Mesendoderm (in vitro differentiated cells): Measurements from ENCODE around the gene TREML2. TPM values are rescaled to one million over a fixed set of nuclear protein-coding genes. Genes with fewer than 3 reads are reported as not detected.
A peak's percentile ranks its signal among the peaks of the same experiment; 100 is the strongest.

ENCODE experiments used
- DNase-seq: peaks from one replicate; pipeline ENCODE4 v3.0.0; 2013
- H2AK5ac ChIP-seq: 2 replicates; pipeline ENCODE4 v1.6.1; 2013; ENCODE audit warnings: low read length, inconsistent platforms
- H2BK120ac ChIP-seq: 2 replicates; pipeline ENCODE4 v1.6.1; 2013; ENCODE audit warnings: low read depth, mild to moderate bottlenecking, low read length, moderate library complexity, mixed read lengths
- H2BK15ac ChIP-seq: replicated peaks from 2 replicates; pipeline ENCODE4 v1.6.1; 2013; ENCODE audit warnings: low read depth, mild to moderate bottlenecking, moderate library complexity
- H2BK5ac ChIP-seq: 2 replicates; pipeline ENCODE4 v1.6.1; 2013; ENCODE audit warnings: low read length, inconsistent platforms
- H3K18ac ChIP-seq: 2 replicates; pipeline ENCODE4 v1.6.1; 2013; ENCODE audit warnings: mild to moderate bottlenecking, low read length, mixed read lengths
- H3K23ac ChIP-seq: one replicate; pipeline ENCODE4 v1.6.1; 2013; ENCODE audit warnings: low read length
- H3K27ac ChIP-seq: 2 replicates; pipeline ENCODE4 v1.5.1; 2013; ENCODE audit warnings: low read depth, mild to moderate bottlenecking, inconsistent platforms, low read length, moderate library complexity
- H3K27me3 ChIP-seq: 2 replicates; pipeline ENCODE4 v1.6.1; 2013; ENCODE audit warnings: low read length, control low read depth, mild to moderate bottlenecking, inconsistent platforms; ENCODE audit not compliant: insufficient read depth, poor library complexity
- H3K36me3 ChIP-seq: 2 replicates; pipeline ENCODE4 v1.6.1; 2013; ENCODE audit warnings: low read length, inconsistent platforms; ENCODE audit not compliant: control insufficient read depth, insufficient read depth
- H3K4ac ChIP-seq: one replicate; pipeline ENCODE4 v1.6.1; 2013; ENCODE audit warnings: low read depth, mild to moderate bottlenecking, low read length, moderate library complexity
- H3K4me1 ChIP-seq: 2 replicates; pipeline ENCODE4 v1.6.1; 2013; ENCODE audit warnings: low read depth, low read length, inconsistent platforms; ENCODE audit not compliant: control insufficient read depth
- H3K4me2 ChIP-seq: 2 replicates; pipeline ENCODE4 v1.6.1; 2013; ENCODE audit warnings: low read length
- H3K4me3 ChIP-seq: 2 replicates; pipeline ENCODE4 v1.5.1; 2013; ENCODE audit warnings: mild to moderate bottlenecking, low read length
- H3K56ac ChIP-seq: one replicate; pipeline ENCODE4 v1.6.1; 2013; ENCODE audit warnings: low read length
- H3K79me1 ChIP-seq: 2 replicates; pipeline ENCODE4 v1.6.1; 2013; ENCODE audit warnings: low read length, inconsistent platforms
- H3K79me2 ChIP-seq: 2 replicates; pipeline ENCODE4 v1.6.1; 2013; ENCODE audit warnings: mild to moderate bottlenecking, low read length; ENCODE audit not compliant: control insufficient read depth, insufficient read depth
- H3K9ac ChIP-seq: 2 replicates; pipeline ENCODE4 v1.6.1; 2013; ENCODE audit warnings: low read length, inconsistent platforms
- H4K5ac ChIP-seq: one replicate; pipeline ENCODE4 v1.6.1; 2013; ENCODE audit warnings: low read length
- H4K8ac ChIP-seq: one replicate; pipeline ENCODE4 v1.6.1; 2013; ENCODE audit warnings: low read depth, mild to moderate bottlenecking, control low read depth, low read length, moderate library complexity
- WGBS: extraction: QIAGEN DNeasy Blood & Tissue Kit; methylation state at CpG from one replicate; pipeline ENCODE4 v1.1.7; 2013; ENCODE audit warnings: low lambda C conversion rate, missing lambda C conversion rate; ENCODE audit not compliant: insufficient coverage; ENCODE audit errors: extremely low coverage; 5-methylcytosine and 5-hydroxymethylcytosine counted together
- small RNA-seq: library from polyadenylated mRNA; stranded (forward); fragments of <200 nt; extraction: miRNeasy Mini kit (QIAGEN cat#:217004); gene quantifications from one replicate; pipeline ENCODE3, GENCODE V24; 2013; ENCODE audit not compliant: insufficient read depth

The TREML2 gene

DNA sequence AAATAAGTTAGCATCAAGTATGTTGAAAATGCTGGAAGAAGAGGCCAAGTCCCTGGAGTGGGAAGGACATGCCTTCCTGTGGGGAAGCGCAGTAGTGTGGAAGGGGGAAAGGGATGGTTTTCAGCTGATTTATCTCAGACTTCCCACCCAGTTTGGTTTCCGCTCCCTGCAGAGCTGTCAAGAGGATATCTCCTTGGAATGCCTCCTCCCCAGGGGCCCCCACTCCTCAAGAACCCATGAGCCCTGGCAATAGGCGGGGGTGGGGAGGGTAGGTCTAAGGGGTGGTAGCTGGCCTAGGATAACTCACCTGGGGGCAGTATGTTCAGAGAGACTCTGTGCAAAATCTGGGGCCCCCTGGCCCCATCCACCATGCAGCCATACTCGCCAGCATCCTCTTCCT lies 47.5 kb downstream of the TREML2 start:
- no peaks in the 10 kb centered on the region for H3K36me3 ChIP-seq
- no peaks in the 10 kb centered on the region for H3K27me3 ChIP-seq
- no peak overlapping the region for H2BK5ac ChIP-seq
- no peak overlapping the region for H3K4me3 ChIP-seq
- H3K4me2 ChIP-seq: no peak overlapping the region
- H3K23ac ChIP-seq: no peak overlapping the region
- no peaks in the 10 kb centered on the region for H3K79me1 ChIP-seq
- H3K4ac ChIP-seq: no peak overlapping the region
- H2BK15ac ChIP-seq: no peak overlapping the region
- H3K18ac ChIP-seq: no peak overlapping the region
- H3K4me1 ChIP-seq: peaks cover 7% of the 10 kb centered on the region
- no peaks in the 10 kb centered on the region for H3K79me2 ChIP-seq
- WGBS: no CpG with 5 or more reads among the region's 4 CpGs
- no peak overlapping the region for H4K8ac ChIP-seq
- no peak overlapping the region for H3K9ac ChIP-seq
- H3K27ac ChIP-seq: no peak overlapping the region
- H4K5ac ChIP-seq: no peak overlapping the region
- H2BK120ac ChIP-seq: no peak overlapping the region
- no peak overlapping the region for H2AK5ac ChIP-seq
- no peak overlapping the region for H3K56ac ChIP-seq
- peak; percentile 75 for DNase-seq

DNA sequence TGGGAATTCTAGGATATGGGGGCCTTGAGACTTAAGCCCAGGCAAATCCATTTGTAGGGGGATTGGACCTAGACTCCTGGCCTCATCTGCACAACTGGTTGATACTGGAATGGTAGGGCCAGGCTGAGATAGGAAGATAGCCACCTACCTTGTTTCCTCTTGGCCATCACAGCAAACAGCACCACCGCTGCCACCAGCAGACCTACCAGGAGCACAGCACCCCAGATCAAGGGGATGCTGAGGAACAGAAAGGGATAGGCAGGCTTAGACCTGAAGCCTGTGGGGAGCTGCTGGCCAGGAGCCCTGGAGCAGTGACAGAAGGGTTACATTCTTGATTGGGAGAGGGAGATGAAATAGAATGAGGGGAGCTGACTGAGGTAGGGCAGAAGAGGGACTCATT lies 50.3 kb downstream of the TREML2 start:
- no peak overlapping the region for H3K9ac ChIP-seq
- H3K4me2 ChIP-seq: no peak overlapping the region
- H3K4me3 ChIP-seq: no peak overlapping the region
- H3K27me3 ChIP-seq: no peaks in the 10 kb centered on the region
- H3K36me3 ChIP-seq: no peaks in the 10 kb centered on the region
- WGBS: no CpG with 5 or more reads among the region's 1 CpG
- H3K18ac ChIP-seq: no peak overlapping the region
- no peak overlapping the region for H3K23ac ChIP-seq
- no peaks in the 10 kb centered on the region for H3K79me1 ChIP-seq
- DNase-seq: peak; percentile 65
- no peak overlapping the region for H2BK5ac ChIP-seq
- H3K4ac ChIP-seq: no peak overlapping the region
- no peak overlapping the region for H2AK5ac ChIP-seq
- H3K79me2 ChIP-seq: no peaks in the 10 kb centered on the region
- no peak overlapping the region for H4K8ac ChIP-seq
- H3K4me1 ChIP-seq: peaks cover 7% of the 10 kb centered on the region
- no peak overlapping the region for H2BK15ac ChIP-seq
- H3K56ac ChIP-seq: peak overlapping the region; percentile 10
- H4K5ac ChIP-seq: no peak overlapping the region
- no peak overlapping the region for H3K27ac ChIP-seq
- H2BK120ac ChIP-seq: no peak overlapping the region

DNA sequence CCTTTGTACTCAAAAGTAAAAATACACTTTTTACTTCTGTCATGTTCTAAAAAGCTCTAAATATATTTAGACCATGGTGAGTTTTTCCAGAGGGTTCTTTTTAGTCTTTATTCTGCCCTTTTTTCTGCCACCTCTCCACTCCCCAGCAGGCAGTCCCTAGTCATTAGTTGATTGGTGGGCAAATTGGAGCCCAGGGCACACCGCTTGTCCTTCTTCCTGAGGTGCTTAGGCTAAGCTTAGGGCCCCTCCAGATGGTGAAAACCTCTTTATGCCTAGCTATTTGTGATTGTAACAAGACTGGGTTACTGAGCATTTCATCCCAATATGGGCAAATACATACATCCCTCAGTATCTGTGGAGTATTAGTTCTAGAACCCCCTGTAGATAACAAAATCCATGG lies 53.0 kb downstream of the TREML2 start:
- no peak overlapping the region for H3K4me2 ChIP-seq
- H2BK15ac ChIP-seq: no peak overlapping the region
- H3K27me3 ChIP-seq: no peaks in the 10 kb centered on the region
- no peak overlapping the region for H3K56ac ChIP-seq
- no peak overlapping the region for H3K4ac ChIP-seq
- no peaks in the 10 kb centered on the region for H3K4me1 ChIP-seq
- H3K23ac ChIP-seq: no peak overlapping the region
- no peak overlapping the region for H2BK120ac ChIP-seq
- H3K36me3 ChIP-seq: no peaks in the 10 kb centered on the region
- H2BK5ac ChIP-seq: no peak overlapping the region
- H3K27ac ChIP-seq: no peak overlapping the region
- DNase-seq: no peak
- H4K5ac ChIP-seq: no peak overlapping the region
- no CpG with 5 or more reads among the region's 1 CpG for WGBS
- no peaks in the 10 kb centered on the region for H3K79me1 ChIP-seq
- no peak overlapping the region for H3K4me3 ChIP-seq
- no peak overlapping the region for H3K18ac ChIP-seq
- H2AK5ac ChIP-seq: no peak overlapping the region
- no peak overlapping the region for H3K9ac ChIP-seq
- no peaks in the 10 kb centered on the region for H3K79me2 ChIP-seq
- no peak overlapping the region for H4K8ac ChIP-seq

Small RNA genes lying within 50 kb of the gene (small RNA-seq; reads per million reads assigned to genes)
- gene AL391903.2: not detected
- 0.72 reads per million for gene RNA5SP207
